HEK293 (cell line): ENCODE measurements around the gene DNAJC4.

Source experiments
- EGR2 ChIP-seq: fragments of 450-650 bp; formaldehyde crosslinking; IDR thresholded peaks from 2 replicates; pipeline ENCODE4 v1.5.1; 2016; ENCODE audit warnings: low read depth, missing biosample characterization, missing genetic modification characterization
- GLIS1 ChIP-seq: fragments of 450-650 bp; formaldehyde crosslinking; IDR thresholded peaks from 2 replicates; pipeline ENCODE4 v1.5.1; 2016; ENCODE audit warnings: missing biosample characterization, missing genetic modification characterization
- IKZF3 ChIP-seq: fragments of 450-650 bp; IDR thresholded peaks from 2 replicates; pipeline ENCODE4 v1.5.0; 2018; ENCODE audit warnings: missing biosample characterization, mild to moderate bottlenecking, missing genetic modification characterization, moderate library complexity
- KLF8 ChIP-seq: fragments of 450-650 bp; formaldehyde crosslinking; IDR thresholded peaks from 2 replicates; pipeline ENCODE4 v1.5.1; 2016; ENCODE audit warnings: missing biosample characterization, missing genetic modification characterization
- OVOL3 ChIP-seq: fragments of 450-650 bp; formaldehyde crosslinking; IDR thresholded peaks from 2 replicates; pipeline ENCODE4 v1.5.1; 2016; ENCODE audit warnings: missing biosample characterization, missing genetic modification characterization
- SCRT1 ChIP-seq: fragments of 450-650 bp; formaldehyde crosslinking; IDR thresholded peaks from 2 replicates; pipeline ENCODE4 v1.5.1; 2016; ENCODE audit warnings: missing biosample characterization, missing genetic modification characterization, borderline replicate concordance
- SP7 ChIP-seq: fragments of 450-650 bp; formaldehyde crosslinking; IDR thresholded peaks from 2 replicates; pipeline ENCODE4 v1.5.1; 2016; ENCODE audit warnings: missing biosample characterization, missing genetic modification characterization
- ZBTB17 ChIP-seq: fragments of 450-650 bp; formaldehyde crosslinking; IDR thresholded peaks from 2 replicates; pipeline ENCODE4 v1.5.1; 2016; ENCODE audit warnings: missing biosample characterization, missing genetic modification characterization
- ZNF138 ChIP-seq: fragments of 450-650 bp; formaldehyde crosslinking; IDR thresholded peaks from 2 replicates; pipeline ENCODE4 v1.5.1; 2016; ENCODE audit warnings: missing biosample characterization, missing genetic modification characterization, borderline replicate concordance
- ZNF174 ChIP-seq: fragments of 450-650 bp; formaldehyde crosslinking; IDR thresholded peaks from 2 replicates; pipeline ENCODE4 v1.5.0; 2017; ENCODE audit warnings: missing biosample characterization, mild to moderate bottlenecking, missing genetic modification characterization
- ZNF23 ChIP-seq: fragments of 450-650 bp; formaldehyde crosslinking; IDR thresholded peaks from 2 replicates; pipeline ENCODE4 v1.5.1; 2016; ENCODE audit warnings: missing biosample characterization, missing genetic modification characterization, borderline replicate concordance
- ZNF292 ChIP-seq: fragments of 450-650 bp; formaldehyde crosslinking; IDR thresholded peaks from 2 replicates; pipeline ENCODE4 v1.5.1; 2016; ENCODE audit warnings: low read depth, missing biosample characterization, missing genetic modification characterization, borderline replicate concordance
- ZNF324 ChIP-seq: fragments of 450-650 bp; formaldehyde crosslinking; IDR thresholded peaks from 2 replicates; pipeline ENCODE4 v1.5.1; 2016; ENCODE audit warnings: missing biosample characterization, missing genetic modification characterization
- ZNF350 ChIP-seq: fragments of 450-650 bp; formaldehyde crosslinking; IDR thresholded peaks from 2 replicates; pipeline ENCODE4 v1.5.0; 2017; ENCODE audit warnings: missing biosample characterization, mild to moderate bottlenecking, missing genetic modification characterization
- ZNF366 ChIP-seq: fragments of 450-650 bp; formaldehyde crosslinking; conservative IDR thresholded peaks from 2 replicates; pipeline ENCODE4 v1.5.1; 2016; ENCODE audit warnings: missing biosample characterization, missing genetic modification characterization
- ZNF501 ChIP-seq: fragments of 450-650 bp; formaldehyde crosslinking; IDR thresholded peaks from 2 replicates; pipeline ENCODE4 v1.5.1; 2016; ENCODE audit warnings: missing biosample characterization, missing genetic modification characterization
- ZNF514 ChIP-seq: fragments of 450-650 bp; formaldehyde crosslinking; IDR thresholded peaks from 2 replicates; pipeline ENCODE4 v1.5.1; 2016; ENCODE audit warnings: missing biosample characterization, missing genetic modification characterization
- ZNF529 ChIP-seq: fragments of 450-650 bp; formaldehyde crosslinking; IDR thresholded peaks from 2 replicates; pipeline ENCODE4 v1.5.1; 2017; ENCODE audit warnings: missing genetic modification characterization, missing biosample characterization; ENCODE audit not compliant: insufficient replicate concordance
- ZNF561 ChIP-seq: fragments of 450-650 bp; IDR thresholded peaks from 2 replicates; pipeline ENCODE4 v1.5.1; 2018; ENCODE audit warnings: missing biosample characterization, missing genetic modification characterization, borderline replicate concordance
- ZNF623 ChIP-seq: fragments of 450-650 bp; formaldehyde crosslinking; IDR thresholded peaks from 2 replicates; pipeline ENCODE4 v1.5.1; 2016; ENCODE audit warnings: missing biosample characterization, missing genetic modification characterization
- ZNF629 ChIP-seq: fragments of 450-650 bp; formaldehyde crosslinking; IDR thresholded peaks from 2 replicates; pipeline ENCODE4 v1.5.1; 2017; ENCODE audit warnings: missing biosample characterization, missing genetic modification characterization
- ZNF677 ChIP-seq: fragments of 450-650 bp; IDR thresholded peaks from 2 replicates; pipeline ENCODE4 v1.5.0; 2018; ENCODE audit warnings: missing biosample characterization, mild to moderate bottlenecking, missing genetic modification characterization, moderate library complexity
- ZSCAN23 ChIP-seq: fragments of 450-650 bp; formaldehyde crosslinking; IDR thresholded peaks from 2 replicates; pipeline ENCODE4 v1.5.1; 2016; ENCODE audit warnings: missing biosample characterization, missing genetic modification characterization
- TF ChIP-seq, protein P1 (sequence below): fragments of 450-650 bp; formaldehyde crosslinking; IDR thresholded peaks from 2 replicates; pipeline ENCODE4 v1.5.1; 2016; ENCODE audit warnings: missing biosample characterization, missing genetic modification characterization
- TF ChIP-seq, protein P2 (sequence below): fragments of 450-650 bp; formaldehyde crosslinking; optimal IDR thresholded peaks from 2 replicates; pipeline ENCODE3; 2016; ENCODE audit warnings: missing biosample characterization, mild to moderate bottlenecking, missing genetic modification characterization
- TF ChIP-seq, protein P3 (sequence below): fragments of 450-650 bp; formaldehyde crosslinking; IDR thresholded peaks from 2 replicates; pipeline ENCODE4 v1.5.1; 2017; ENCODE audit warnings: missing biosample characterization, missing genetic modification characterization
- TF ChIP-seq, protein P4 (sequence below): fragments of 450-650 bp; formaldehyde crosslinking; conservative IDR thresholded peaks from 2 replicates; pipeline ENCODE4 v1.5.1; 2016; ENCODE audit warnings: low read depth, missing biosample characterization, missing genetic modification characterization
- TF ChIP-seq, protein P5 (sequence below): fragments of 450-650 bp; formaldehyde crosslinking; IDR thresholded peaks from 2 replicates; pipeline ENCODE4 v1.5.0; 2017; ENCODE audit warnings: missing biosample characterization, missing genetic modification characterization, borderline replicate concordance

Gene DNAJC4

DNA sequence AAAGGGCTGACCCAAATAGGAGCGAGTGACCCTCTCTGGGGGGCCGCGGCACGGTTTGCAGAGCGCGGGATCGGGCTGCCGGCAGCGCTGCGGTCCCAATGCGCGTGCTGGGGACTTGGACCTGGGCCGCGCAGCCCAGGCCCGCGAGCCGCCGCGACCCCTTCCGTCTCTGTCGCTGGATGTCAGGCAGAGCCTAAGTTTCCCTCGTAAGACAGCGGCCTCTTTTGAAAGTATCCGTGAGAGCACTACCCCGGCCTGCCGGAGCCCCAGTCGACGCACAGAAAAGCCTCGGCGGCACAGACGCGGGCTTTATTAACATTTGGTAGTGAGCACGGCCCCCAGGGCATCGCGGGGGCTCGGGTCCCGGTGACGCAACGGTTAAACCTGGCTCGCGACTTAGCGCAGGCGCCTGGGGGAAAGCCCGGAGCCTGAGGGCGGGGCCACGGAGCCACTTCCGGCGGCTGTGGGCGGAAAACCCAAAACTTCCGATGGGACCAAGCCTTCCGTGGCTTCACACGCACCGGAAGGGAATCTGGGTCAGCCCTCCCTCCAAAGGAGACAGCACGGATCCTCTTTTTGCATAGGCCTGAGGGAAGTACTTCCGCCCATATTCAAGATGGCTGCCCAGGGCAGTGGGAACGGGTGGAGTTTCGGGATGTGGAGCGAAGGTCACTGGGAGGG lies 39.3 kb downstream of the DNAJC4 start (continued):
- TF ChIP-seq ZNF324 (tag by site-specific recombination), result 0 out of 2 replicates have a peak, but pooled peaks have one; percentile 27
- peak; percentile 81; the same call in 1 of the 2 replicates for TF ChIP-seq ZNF561 (tag by site-specific recombination)
- TF ChIP-seq SCRT1 (tag by site-specific recombination), result no peak
- TF ChIP-seq ZNF529, result no peak
- TF ChIP-seq ZNF174 (tag by site-specific recombination), result no peak
- no peak for TF ChIP-seq ZNF23 (tag by site-specific recombination)
- TF ChIP-seq ZNF292 (tag by site-specific recombination), result no peak
- TF ChIP-seq IKZF3, result peak; percentile 100
- TF ChIP-seq, protein P1, sequence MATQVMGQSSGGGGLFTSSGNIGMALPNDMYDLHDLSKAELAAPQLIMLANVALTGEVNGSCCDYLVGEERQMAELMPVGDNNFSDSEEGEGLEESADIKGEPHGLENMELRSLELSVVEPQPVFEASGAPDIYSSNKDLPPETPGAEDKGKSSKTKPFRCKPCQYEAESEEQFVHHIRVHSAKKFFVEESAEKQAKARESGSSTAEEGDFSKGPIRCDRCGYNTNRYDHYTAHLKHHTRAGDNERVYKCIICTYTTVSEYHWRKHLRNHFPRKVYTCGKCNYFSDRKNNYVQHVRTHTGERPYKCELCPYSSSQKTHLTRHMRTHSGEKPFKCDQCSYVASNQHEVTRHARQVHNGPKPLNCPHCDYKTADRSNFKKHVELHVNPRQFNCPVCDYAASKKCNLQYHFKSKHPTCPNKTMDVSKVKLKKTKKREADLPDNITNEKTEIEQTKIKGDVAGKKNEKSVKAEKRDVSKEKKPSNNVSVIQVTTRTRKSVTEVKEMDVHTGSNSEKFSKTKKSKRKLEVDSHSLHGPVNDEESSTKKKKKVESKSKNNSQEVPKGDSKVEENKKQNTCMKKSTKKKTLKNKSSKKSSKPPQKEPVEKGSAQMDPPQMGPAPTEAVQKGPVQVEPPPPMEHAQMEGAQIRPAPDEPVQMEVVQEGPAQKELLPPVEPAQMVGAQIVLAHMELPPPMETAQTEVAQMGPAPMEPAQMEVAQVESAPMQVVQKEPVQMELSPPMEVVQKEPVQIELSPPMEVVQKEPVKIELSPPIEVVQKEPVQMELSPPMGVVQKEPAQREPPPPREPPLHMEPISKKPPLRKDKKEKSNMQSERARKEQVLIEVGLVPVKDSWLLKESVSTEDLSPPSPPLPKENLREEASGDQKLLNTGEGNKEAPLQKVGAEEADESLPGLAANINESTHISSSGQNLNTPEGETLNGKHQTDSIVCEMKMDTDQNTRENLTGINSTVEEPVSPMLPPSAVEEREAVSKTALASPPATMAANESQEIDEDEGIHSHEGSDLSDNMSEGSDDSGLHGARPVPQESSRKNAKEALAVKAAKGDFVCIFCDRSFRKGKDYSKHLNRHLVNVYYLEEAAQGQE (tag by site-specific recombination), result no peak; the same call in 1 of the 2 replicates
- TF ChIP-seq, protein P2, sequence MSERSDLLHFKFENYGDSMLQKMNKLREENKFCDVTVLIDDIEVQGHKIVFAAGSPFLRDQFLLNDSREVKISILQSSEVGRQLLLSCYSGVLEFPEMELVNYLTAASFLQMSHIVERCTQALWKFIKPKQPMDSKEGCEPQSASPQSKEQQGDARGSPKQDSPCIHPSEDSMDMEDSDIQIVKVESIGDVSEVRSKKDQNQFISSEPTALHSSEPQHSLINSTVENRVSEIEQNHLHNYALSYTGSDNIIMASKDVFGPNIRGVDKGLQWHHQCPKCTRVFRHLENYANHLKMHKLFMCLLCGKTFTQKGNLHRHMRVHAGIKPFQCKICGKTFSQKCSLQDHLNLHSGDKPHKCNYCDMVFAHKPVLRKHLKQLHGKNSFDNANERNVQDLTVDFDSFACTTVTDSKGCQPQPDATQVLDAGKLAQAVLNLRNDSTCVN, result peak; percentile 93
- TF ChIP-seq, protein P3, sequence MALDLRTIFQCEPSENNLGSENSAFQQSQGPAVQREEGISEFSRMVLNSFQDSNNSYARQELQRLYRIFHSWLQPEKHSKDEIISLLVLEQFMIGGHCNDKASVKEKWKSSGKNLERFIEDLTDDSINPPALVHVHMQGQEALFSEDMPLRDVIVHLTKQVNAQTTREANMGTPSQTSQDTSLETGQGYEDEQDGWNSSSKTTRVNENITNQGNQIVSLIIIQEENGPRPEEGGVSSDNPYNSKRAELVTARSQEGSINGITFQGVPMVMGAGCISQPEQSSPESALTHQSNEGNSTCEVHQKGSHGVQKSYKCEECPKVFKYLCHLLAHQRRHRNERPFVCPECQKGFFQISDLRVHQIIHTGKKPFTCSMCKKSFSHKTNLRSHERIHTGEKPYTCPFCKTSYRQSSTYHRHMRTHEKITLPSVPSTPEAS (tag by site-specific recombination), result peak; percentile 86
- no peak for TF ChIP-seq ZNF514 (tag by site-specific recombination)
- no peak for TF ChIP-seq ZNF350 (tag by site-specific recombination)
- TF ChIP-seq ZNF629 (tag by site-specific recombination), result peak; percentile 85
- TF ChIP-seq ZBTB17 (tag by site-specific recombination), result no peak
- TF ChIP-seq, protein P4, sequence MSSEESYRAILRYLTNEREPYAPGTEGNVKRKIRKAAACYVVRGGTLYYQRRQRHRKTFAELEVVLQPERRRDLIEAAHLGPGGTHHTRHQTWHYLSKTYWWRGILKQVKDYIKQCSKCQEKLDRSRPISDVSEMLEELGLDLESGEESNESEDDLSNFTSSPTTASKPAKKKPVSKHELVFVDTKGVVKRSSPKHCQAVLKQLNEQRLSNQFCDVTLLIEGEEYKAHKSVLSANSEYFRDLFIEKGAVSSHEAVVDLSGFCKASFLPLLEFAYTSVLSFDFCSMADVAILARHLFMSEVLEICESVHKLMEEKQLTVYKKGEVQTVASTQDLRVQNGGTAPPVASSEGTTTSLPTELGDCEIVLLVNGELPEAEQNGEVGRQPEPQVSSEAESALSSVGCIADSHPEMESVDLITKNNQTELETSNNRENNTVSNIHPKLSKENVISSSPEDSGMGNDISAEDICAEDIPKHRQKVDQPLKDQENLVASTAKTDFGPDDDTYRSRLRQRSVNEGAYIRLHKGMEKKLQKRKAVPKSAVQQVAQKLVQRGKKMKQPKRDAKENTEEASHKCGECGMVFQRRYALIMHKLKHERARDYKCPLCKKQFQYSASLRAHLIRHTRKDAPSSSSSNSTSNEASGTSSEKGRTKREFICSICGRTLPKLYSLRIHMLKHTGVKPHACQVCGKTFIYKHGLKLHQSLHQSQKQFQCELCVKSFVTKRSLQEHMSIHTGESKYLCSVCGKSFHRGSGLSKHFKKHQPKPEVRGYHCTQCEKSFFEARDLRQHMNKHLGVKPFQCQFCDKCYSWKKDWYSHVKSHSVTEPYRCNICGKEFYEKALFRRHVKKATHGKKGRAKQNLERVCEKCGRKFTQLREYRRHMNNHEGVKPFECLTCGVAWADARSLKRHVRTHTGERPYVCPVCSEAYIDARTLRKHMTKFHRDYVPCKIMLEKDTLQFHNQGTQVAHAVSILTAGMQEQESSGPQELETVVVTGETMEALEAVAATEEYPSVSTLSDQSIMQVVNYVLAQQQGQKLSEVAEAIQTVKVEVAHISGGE (tag by site-specific recombination), result peak; percentile 98
- no peak for TF ChIP-seq OVOL3 (tag by site-specific recombination)
- TF ChIP-seq ZNF138 (tag by site-specific recombination), result no peak
- peak; percentile 60; the same call in 1 of the 2 replicates for TF ChIP-seq EGR2 (tag by site-specific recombination)
- no peak; the same call in 1 of the 2 replicates for TF ChIP-seq ZNF501 (tag by site-specific recombination)
- peak; percentile 18; the same call in 1 of the 2 replicates for TF ChIP-seq ZNF366 (tag by site-specific recombination)
- no peak for TF ChIP-seq ZNF677 (tag by site-specific recombination)
- no peak for TF ChIP-seq ZSCAN23
- TF ChIP-seq, protein P5, sequence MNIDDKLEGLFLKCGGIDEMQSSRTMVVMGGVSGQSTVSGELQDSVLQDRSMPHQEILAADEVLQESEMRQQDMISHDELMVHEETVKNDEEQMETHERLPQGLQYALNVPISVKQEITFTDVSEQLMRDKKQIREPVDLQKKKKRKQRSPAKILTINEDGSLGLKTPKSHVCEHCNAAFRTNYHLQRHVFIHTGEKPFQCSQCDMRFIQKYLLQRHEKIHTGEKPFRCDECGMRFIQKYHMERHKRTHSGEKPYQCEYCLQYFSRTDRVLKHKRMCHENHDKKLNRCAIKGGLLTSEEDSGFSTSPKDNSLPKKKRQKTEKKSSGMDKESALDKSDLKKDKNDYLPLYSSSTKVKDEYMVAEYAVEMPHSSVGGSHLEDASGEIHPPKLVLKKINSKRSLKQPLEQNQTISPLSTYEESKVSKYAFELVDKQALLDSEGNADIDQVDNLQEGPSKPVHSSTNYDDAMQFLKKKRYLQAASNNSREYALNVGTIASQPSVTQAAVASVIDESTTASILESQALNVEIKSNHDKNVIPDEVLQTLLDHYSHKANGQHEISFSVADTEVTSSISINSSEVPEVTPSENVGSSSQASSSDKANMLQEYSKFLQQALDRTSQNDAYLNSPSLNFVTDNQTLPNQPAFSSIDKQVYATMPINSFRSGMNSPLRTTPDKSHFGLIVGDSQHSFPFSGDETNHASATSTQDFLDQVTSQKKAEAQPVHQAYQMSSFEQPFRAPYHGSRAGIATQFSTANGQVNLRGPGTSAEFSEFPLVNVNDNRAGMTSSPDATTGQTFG, result no peak
- peak; percentile 34; the same call in 1 of the 2 replicates for TF ChIP-seq SP7 (tag by site-specific recombination)
- peak; percentile 56 for TF ChIP-seq GLIS1 (tag by site-specific recombination)
- peak; percentile 96 for TF ChIP-seq KLF8 (tag by site-specific recombination)
- TF ChIP-seq ZNF623 (tag by site-specific recombination), result no peak
